ENCODE results near the gene GMIP. TPM values are rescaled to one million over a fixed set of nuclear protein-coding genes. Genes with fewer than 3 reads are reported as not detected.
"Not testable (repeated sequence)": the region's sequence is repeated elsewhere in the genome, so short reads cannot be mapped to it uniquely, and the experiment has no call there.

GMIP gene
- total and polyA plus RNA-seq, 2 of the 4 experiments (the other 2 are of a cell fraction), result 4.1 to 11.0 TPM

DNA sequence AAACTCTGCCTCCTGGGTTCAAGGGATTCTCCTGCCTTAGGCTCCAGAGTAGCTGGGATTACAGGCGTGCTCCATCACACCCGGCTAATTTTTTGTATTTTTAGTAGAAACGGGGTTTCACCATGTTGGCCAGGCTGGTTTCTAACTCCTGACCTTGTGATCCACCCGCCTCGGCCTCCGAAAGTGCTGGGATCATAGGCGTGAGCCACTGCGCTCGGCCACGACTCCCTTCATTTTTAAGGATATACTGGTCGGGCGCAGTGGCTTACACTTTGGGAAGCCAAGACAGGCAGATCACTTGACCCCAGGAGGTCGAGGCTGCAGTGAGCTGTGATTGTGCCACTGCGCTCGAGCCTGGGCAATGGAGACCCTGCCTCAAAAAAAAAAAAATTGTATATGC is 42.7 kb upstream of the GMIP start:
- not testable (repeated sequence) for H2BK120ac ChIP-seq (ENCODE audit: low read depth, low read length)

More for the DNA sequence above, 42.7 kb upstream of the GMIP start:
- H3K4me1 ChIP-seq (ENCODE audit: control insufficient read depth, insufficient read depth, low read length); dilution Hi-C loops (cut with HindIII; ENCODE audit: low sequenced_read_pairs, unreplicated experiment); DNase-seq; H3K79me1 ChIP-seq (ENCODE audit: low read depth in 1 of 2, low read length in 2 of 2); H3K36me3 ChIP-seq (ENCODE audit: control insufficient read depth, insufficient read depth, low read length); intact Hi-C loops (cut with micrococcal nuclease); in situ Hi-C loops (cut with MboI; ENCODE audit: low sequenced_read_pairs); H3K14ac ChIP-seq (replicated peaks; ENCODE audit: low read depth, low read length); H2AK5ac ChIP-seq (ENCODE audit: low read depth, low read length); H2BK20ac ChIP-seq (ENCODE audit: low read depth, low read length); H4K91ac ChIP-seq (ENCODE audit: insufficient read depth, low read depth, low read length); H2BK15ac ChIP-seq (ENCODE audit: low read depth, low read length); H3K18ac ChIP-seq (ENCODE audit: low read depth, low read length); CTCF ChIA-PET; H3K4me3 ChIP-seq (ENCODE audit: insufficient read depth, low read depth, low read length); H3K4me2 ChIP-seq (ENCODE audit: low read depth, low read length); H3K9ac ChIP-seq (ENCODE audit: low read depth, low read length); H3K56ac ChIP-seq (ENCODE audit: extremely low read depth, insufficient read depth, low read length); H4K5ac ChIP-seq (ENCODE audit: low read depth, low read length); H2BK5ac ChIP-seq (ENCODE audit: low read depth, low read length, poor library complexity, severe bottlenecking); H4K20me1 ChIP-seq (ENCODE audit: insufficient read depth, low read length); BruUV-seq (replicated peaks); H3K9me1 ChIP-seq (ENCODE audit: insufficient read depth, low read length); H4K8ac ChIP-seq (ENCODE audit: low read depth in 2 of 2, low read length in 2 of 2); H2AFZ ChIP-seq (replicated peaks; ENCODE audit: low read length, poor library complexity); ATAC-seq (ENCODE audit: low read depth); H3K23ac ChIP-seq (ENCODE audit: low read depth, low read length); H3K27ac ChIP-seq (ENCODE audit: insufficient read depth, low read length); H3K4ac ChIP-seq (ENCODE audit: low read depth, low read length); H3K27me3 ChIP-seq (ENCODE audit: control insufficient read depth, insufficient read depth, low read length); POLR2A ChIA-PET (ENCODE audit: unreplicated experiment); H2AK9ac ChIP-seq (replicated peaks; ENCODE audit: low read depth, low read length, poor library complexity): not testable (repeated sequence)
- H3K9me3 ChIP-seq (ENCODE audit: control insufficient read depth, insufficient read depth, low read length), result peaks cover 17% of the 10 kb centered on the region
- 85% methylated on average over 4 of the region's 15 CpGs; no CpG with 5 or more reads in 1 of the 2 experiments for WGBS, 2 experiments (ENCODE audit: extremely low coverage in 2 of 2, insufficient read length in 1 of 2)
